Measurements from ENCODE around the gene MPST.

Gene MPST

GRCh38 chr22:37064553-37064952 lies 45.0 kb downstream of the MPST start:
- H3K4me1 ChIP-seq (ENCODE audit: low read depth, poor library complexity, severe bottlenecking) = no peaks in the 10 kb centered on the region
- H3K27me3 ChIP-seq (ENCODE audit: insufficient read depth, low read depth) = peaks cover 12% of the 10 kb centered on the region; the same call in 1 of the 2 replicates
- no peak overlapping the region for H2AFZ ChIP-seq (ENCODE audit: low read depth)
- H3K79me2 ChIP-seq (ENCODE audit: insufficient read depth, low read depth) = no peaks in the 10 kb centered on the region
- no peak overlapping the region for H3K4me2 ChIP-seq
- H4K20me1 ChIP-seq (ENCODE audit: insufficient read depth) = no peaks in the 10 kb centered on the region
- TF ChIP-seq, protein P1, sequence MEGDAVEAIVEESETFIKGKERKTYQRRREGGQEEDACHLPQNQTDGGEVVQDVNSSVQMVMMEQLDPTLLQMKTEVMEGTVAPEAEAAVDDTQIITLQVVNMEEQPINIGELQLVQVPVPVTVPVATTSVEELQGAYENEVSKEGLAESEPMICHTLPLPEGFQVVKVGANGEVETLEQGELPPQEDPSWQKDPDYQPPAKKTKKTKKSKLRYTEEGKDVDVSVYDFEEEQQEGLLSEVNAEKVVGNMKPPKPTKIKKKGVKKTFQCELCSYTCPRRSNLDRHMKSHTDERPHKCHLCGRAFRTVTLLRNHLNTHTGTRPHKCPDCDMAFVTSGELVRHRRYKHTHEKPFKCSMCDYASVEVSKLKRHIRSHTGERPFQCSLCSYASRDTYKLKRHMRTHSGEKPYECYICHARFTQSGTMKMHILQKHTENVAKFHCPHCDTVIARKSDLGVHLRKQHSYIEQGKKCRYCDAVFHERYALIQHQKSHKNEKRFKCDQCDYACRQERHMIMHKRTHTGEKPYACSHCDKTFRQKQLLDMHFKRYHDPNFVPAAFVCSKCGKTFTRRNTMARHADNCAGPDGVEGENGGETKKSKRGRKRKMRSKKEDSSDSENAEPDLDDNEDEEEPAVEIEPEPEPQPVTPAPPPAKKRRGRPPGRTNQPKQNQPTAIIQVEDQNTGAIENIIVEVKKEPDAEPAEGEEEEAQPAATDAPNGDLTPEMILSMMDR (conservative IDR thresholded peaks at IDR 0.05; ENCODE audit: low read depth, low read length) = no peak
- no peak overlapping the region for H3K4me3 ChIP-seq (IDR thresholded peaks at IDR 0.05; ENCODE audit: insufficient read depth, low read depth, low read length)
- H3K27ac ChIP-seq = no peak overlapping the region
- H3K36me3 ChIP-seq (ENCODE audit: insufficient read depth) = no peaks in the 10 kb centered on the region
- no peak overlapping the region for H3K9ac ChIP-seq

- TF ChIP-seq, protein P1 (conservative IDR thresholded peaks at IDR 0.05; ENCODE audit: low read depth, low read length) = no peak
- H4K20me1 ChIP-seq (ENCODE audit: insufficient read depth) = no peaks in the 10 kb centered on the region
- H2AFZ ChIP-seq (ENCODE audit: low read depth) = no peak overlapping the region
- H3K27ac ChIP-seq = no peak overlapping the region
- H3K79me2 ChIP-seq (ENCODE audit: insufficient read depth, low read depth) = no peaks in the 10 kb centered on the region
- H3K27me3 ChIP-seq (ENCODE audit: insufficient read depth, low read depth) = peaks cover 15% of the 10 kb centered on the region; the same call in 1 of the 2 replicates
- H3K36me3 ChIP-seq (ENCODE audit: insufficient read depth) = no peaks in the 10 kb centered on the region
- no peak overlapping the region for H3K4me2 ChIP-seq
- no peaks in the 10 kb centered on the region for H3K4me1 ChIP-seq (ENCODE audit: low read depth, poor library complexity, severe bottlenecking)
- no peak overlapping the region for H3K9ac ChIP-seq
- no peak overlapping the region for H3K4me3 ChIP-seq (IDR thresholded peaks at IDR 0.05; ENCODE audit: insufficient read depth, low read depth, low read length)
These were observed 45.6 kb downstream of the MPST start for GRCh38 chr22:37065180-37065579.

DNA sequence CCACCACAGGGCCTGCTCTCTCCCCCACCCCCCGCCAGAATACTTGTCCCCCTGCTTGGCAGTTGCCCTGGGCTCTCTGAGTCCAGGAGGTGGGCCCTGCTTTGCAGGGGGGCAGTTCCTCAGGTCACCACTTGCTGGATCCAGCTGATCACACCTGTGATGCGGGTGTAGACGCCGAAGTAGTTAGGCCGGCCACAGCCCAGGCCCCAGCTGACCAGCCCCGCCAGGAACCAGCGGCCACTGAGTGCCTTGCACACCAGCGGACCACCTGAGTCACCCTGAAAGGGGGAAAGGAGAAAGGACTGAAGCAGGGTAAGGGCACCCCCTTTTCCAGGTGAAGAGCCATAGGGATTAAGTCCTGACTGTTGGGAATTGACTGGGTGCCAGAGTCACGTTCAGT lies 46.4 kb downstream of the MPST start:
- Histone ChIP-seq H3K27ac (no peak overlapping the region), H3K27me3 (ENCODE audit: insufficient read depth, low read depth) (peaks cover 17% of the 10 kb centered on the region; the same call in 1 of the 2 replicates), H3K4me3 (IDR thresholded peaks at IDR 0.05; ENCODE audit: insufficient read depth, low read depth, low read length) (no peak overlapping the region), H3K36me3 (ENCODE audit: insufficient read depth) (no peaks in the 10 kb centered on the region), H3K79me2 (ENCODE audit: insufficient read depth, low read depth) (no peaks in the 10 kb centered on the region), H2AFZ (ENCODE audit: low read depth) (no peak overlapping the region), H4K20me1 (ENCODE audit: insufficient read depth) (no peaks in the 10 kb centered on the region), H3K4me2 (no peak overlapping the region), H3K4me1 (ENCODE audit: low read depth, poor library complexity, severe bottlenecking) (no peaks in the 10 kb centered on the region), H3K9ac (no peak overlapping the region)
- TF ChIP-seq, protein P1 (conservative IDR thresholded peaks at IDR 0.05; ENCODE audit: low read depth, low read length) = no peak

- TF ChIP-seq, protein P1 (conservative IDR thresholded peaks at IDR 0.05; ENCODE audit: low read depth, low read length) = no peak
- H2AFZ ChIP-seq (ENCODE audit: low read depth) = no peak overlapping the region
- no peaks in the 10 kb centered on the region for H3K4me1 ChIP-seq (ENCODE audit: low read depth, poor library complexity, severe bottlenecking)
- no peaks in the 10 kb centered on the region for H4K20me1 ChIP-seq (ENCODE audit: insufficient read depth)
- no peak overlapping the region for H3K4me2 ChIP-seq
- H3K27me3 ChIP-seq (ENCODE audit: insufficient read depth, low read depth) = peaks cover 17% of the 10 kb centered on the region; the same call in 1 of the 2 replicates
- H3K9ac ChIP-seq = no peak overlapping the region
- no peak overlapping the region for H3K27ac ChIP-seq
- no peak overlapping the region for H3K4me3 ChIP-seq (IDR thresholded peaks at IDR 0.05; ENCODE audit: insufficient read depth, low read depth, low read length)
- H3K36me3 ChIP-seq (ENCODE audit: insufficient read depth) = no peaks in the 10 kb centered on the region
- H3K79me2 ChIP-seq (ENCODE audit: insufficient read depth, low read depth) = no peaks in the 10 kb centered on the region
These were observed 47.9 kb downstream of the MPST start for GRCh38 chr22:37067428-37067827.

All from KMS-11 (cell line).